Measurements from ENCODE around the gene NXPH2.
"Not testable (repeated sequence)": the region's sequence is repeated elsewhere in the genome, so short reads cannot be mapped to it uniquely, and the experiment has no call there.

The NXPH2 gene

DNA sequence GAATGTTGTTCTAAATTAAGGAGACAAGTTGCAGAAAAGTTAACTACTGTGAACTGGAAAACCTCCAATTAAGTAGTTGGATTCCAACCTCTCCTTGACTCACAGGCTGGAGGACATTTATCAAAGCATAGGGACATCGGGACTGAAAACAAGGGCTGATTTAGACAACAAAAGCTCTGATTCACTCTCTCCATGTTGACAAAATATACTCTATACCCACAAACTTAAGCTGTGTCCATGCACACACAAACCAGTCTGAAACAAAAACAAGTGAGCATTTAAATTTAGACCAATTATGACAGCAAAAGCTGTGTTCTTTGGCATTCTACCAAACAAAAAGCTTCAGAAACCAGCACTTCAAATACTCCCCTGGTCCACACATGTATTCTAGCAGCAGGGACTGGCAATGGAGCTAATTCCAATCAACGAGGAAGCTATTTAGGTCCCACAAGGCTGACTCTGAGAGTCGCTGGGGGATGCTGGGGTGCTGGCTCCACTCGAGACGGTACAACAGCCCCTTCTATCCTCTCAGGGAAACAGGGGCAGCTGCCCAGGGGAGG, 71.4 kb downstream of the NXPH2 start:
- peak; percentile 91 for DNase-seq

DNA sequence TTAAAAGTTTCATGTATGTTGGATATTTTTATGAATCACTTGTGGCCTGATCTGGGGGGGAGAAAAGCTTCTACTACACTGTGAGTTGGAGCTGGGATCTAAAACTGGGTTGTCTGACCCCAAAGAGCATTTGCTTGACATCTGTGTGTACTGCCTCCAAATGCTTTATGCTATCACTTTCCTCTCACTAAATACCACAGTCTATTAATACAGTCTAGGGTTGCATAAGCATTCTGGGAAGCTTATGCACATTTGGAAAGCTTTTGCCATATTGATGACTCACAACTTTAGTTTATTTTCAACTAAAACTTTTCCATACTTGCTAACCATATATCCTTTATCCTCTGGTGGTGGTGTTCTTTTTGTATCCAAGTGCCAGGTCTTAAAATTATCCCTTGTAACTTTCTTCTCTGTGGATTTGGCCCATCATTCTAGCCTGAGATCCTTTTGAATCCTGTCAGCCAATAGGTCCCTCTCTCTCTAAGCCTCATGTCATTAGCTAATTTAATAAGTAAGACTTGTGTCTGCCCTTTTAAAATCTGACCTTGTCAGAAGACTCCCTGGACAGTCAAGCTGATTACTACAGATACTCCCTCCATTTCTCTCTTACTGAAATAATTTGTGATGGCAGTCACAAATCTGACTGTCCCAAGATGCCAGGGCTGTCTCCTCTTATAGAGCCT, 72.7 kb downstream of the NXPH2 start:
- DNase-seq, result no peak

DNA sequence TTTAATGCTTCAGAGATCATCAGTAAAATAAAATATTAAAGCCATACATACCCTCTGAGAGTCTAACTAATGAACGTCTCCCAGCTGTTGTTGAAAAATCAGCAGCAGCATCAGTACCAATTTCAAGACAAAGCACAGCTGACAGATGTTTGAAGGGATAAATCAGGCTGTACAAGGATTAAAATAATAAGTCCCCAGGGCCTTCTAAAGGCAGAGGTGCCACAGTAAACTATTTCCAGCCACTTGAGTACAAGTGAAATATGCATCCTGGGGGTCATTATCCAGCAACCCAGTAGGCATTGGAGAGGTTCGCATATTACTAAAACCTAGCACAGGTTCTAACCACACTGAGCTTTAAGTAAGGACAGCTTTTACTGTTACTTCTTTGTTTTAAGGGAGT, 76.9 kb downstream of the NXPH2 start:
- no peak for DNase-seq

DNA sequence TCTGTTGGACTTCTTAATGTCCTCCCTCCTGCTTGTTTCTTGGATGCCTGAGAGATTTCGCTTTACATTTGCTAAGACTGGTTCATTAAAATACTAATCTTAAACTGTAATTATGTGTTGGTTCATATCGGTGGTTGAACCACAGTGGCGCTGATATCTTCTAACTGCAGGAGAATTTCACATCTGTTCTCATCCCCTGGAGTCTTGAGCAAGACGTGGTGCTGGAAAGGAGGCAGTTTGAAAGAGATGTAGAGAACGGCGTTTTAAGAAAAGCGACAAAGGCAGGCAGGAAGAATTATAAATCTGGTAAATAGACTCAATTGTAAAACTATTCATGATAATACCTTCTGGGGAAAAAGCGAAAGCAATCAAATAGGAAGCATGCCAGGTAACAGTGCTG, 79.5 kb downstream of the NXPH2 start:
- DNase-seq, result no peak

DNA sequence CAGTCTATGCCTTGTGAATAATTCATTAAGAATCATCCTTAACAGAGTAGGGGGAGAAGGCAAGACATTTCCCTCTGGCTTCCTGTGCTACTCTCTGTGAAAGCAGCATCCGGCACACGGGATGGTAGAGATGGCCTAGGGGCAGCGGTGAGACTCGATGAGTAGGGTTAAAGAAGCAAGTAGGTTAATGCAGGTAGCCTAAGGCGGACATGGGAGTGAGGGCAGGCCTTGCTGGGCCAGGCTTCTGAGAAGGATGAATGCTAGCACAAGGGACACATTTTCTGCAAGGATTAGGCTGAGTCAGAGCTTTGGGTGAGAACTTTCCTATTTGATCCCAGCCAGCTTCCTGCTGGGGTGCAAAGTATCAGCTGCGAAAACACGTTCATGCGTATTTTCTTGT, 80.8 kb downstream of the NXPH2 start:
- no peak for DNase-seq

DNA sequence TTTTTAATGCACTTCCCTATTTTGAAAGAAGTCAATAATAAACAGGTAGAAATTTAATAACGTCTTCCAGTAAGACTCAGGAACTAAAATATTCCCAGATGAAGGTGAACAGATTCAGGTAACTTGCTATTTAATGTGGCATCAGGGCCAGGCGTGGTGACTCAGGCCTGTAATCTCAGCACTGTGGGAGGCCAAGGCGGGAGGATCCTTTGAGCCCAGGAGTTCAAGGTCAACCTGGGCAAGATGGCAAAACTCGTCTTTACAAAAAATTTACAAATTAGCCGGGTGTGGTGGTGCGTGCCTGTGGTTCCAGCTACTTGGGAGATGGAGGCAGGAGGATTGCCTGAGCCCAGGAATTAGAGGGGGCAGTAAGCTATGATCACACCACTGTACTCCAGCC, 81.8 kb downstream of the NXPH2 start:
- DNase-seq, result no peak

DNA sequence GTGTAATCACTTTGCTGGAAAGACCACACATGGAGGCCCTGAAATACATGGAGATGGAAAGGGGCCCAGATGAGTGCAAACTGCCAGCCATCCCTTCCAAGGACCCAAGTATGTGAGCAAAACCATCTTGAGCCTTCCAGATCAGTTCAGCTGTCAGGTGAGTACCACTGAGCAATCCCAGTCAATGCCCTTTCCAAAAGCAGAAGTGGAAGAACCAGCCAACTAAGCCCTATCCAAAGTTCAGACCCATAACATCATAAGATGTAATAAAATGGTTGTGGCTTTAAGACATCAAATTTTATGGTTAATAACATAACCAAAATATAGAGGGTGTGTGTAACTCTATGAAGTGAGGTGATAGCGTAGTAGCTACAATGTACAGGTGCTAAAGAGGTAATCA, 88.5 kb downstream of the NXPH2 start:
- DNase-seq, result no peak

DNA sequence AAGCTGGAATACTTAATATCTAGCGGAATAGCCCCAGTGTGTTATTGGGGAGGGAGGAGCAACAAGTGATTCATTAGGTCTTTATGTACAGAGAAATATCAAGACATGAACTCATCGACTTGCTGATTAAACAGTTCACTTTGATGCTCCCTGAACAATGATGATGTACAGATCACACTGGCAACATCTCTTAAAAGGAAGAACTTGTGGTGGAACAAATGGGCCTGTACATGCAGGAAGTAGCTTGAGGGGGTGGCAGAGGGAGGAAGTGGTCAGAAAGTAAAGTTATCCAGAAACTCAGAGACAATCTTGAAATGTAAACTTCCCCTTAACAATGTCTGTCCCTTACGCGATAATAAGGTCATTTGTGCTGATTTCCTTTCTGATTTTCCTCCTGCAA, 90.5 kb downstream of the NXPH2 start:
- DNase-seq, result no peak

DNA sequence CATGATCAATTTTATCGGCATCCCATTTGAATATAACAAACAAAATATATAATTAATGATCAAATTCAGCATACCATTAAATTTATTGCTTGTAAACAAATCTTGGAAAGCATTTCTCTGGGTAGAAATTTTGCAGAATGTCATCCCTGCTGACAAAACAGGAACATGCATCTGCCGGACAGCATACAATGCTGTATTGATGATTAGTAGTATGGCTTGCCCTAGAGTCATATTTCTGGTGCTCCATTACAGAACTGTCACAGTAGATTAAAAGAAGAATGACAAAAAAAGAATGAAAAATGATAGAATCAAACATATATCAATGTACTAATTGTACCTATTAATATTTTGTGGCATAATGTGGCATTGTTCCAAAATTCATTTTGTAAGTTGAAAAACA, 98.0 kb downstream of the NXPH2 start:
- no peak for DNase-seq

DNA sequence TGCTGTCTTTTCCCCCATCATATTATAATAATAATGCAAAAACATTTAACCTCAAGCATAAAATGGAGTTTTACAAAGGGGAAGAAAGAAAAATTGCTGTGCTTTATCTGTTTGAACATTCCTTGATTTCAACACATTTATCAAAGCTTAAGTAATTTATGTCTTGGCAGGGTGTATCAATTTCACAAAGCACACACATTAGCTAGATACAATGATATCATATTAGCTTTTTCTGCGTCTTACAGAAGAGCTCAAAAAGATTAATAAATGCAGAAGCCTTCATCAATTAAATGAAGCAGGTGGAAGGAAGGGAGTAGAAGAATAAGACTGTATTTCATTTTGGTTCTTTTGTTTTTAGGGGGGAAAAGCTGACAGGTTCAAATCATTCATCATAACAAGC, 103.0 kb downstream of the NXPH2 start:
- DNase-seq, result no peak

DNA sequence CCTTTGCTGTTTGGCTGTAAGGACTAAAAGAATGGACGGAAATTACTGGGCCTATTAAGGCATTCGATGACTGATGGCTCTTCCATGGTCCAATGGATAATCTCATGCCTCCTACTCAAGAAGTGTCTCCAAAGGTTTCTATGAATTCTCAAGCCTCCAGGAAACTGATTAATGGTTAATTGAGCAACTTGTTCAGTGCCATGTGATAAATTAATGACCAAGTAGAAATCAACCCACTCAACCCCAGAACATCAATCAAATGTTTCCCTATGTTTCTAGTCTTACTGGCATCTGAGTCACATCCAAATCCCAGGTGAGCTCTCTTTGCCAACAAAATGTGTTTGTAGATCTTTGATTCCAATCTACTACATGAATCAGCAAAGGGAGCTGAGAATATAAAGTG, 103.6 kb downstream of the NXPH2 start:
- no peak for DNase-seq

DNA sequence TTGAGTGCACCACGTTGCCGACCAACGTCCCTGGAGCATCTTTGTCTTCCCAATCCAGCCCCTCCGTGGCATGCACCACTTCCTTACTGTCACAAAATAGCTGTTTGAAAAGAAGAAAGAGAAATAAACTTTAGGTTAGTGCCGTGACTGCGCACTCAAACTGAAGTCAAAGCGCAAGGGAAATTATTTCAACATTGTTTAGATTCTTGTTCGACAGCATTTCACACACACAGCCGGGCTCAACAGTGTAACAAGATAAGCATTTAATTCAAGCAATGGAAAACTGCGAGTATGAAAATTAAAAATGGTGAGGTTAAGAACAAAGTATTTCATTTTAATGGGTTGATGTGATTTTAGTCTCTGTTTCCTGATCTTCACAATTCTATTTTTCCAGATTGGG, 108.6 kb downstream of the NXPH2 start:
- no peak for DNase-seq

DNA sequence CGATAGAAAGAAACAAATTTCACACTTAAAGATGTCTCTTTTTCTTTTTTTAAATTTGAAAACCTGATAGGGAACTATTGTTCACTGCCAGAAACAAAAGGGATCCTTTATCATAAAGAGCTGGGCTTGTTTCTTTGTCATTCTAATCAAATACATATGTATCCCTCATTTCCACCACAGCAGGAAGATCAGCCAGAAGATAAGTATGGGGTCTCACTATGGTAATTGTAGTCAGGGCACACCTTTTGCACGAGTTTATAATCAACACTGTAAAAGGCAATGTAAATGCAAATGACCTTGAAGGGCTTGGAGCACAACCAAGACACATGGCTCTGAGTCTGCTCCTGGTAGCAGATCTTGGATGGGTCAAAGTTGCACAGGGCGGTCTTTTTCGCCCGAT, 109.5 kb downstream of the NXPH2 start:
- DNase-seq, result no peak

DNA sequence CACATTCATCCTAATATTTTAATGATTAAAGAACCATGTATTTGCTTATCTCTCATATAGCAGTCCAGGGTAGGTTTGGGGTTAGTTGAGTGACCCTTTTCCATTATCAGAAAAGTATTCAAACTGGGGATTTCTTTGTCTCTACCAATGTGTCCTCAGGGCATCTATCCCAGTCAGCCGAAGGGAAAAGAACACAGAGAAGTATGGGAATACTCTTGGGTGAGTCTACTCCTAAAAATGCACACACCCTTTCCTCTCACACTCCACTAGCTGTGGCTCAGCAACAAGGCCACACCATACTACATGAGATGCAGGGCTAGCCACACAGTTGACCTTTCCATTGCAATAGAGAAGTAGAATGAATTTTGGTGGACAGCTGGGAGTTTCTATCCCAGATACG, 114.3 kb downstream of the NXPH2 start:
- no peak for DNase-seq

DNA sequence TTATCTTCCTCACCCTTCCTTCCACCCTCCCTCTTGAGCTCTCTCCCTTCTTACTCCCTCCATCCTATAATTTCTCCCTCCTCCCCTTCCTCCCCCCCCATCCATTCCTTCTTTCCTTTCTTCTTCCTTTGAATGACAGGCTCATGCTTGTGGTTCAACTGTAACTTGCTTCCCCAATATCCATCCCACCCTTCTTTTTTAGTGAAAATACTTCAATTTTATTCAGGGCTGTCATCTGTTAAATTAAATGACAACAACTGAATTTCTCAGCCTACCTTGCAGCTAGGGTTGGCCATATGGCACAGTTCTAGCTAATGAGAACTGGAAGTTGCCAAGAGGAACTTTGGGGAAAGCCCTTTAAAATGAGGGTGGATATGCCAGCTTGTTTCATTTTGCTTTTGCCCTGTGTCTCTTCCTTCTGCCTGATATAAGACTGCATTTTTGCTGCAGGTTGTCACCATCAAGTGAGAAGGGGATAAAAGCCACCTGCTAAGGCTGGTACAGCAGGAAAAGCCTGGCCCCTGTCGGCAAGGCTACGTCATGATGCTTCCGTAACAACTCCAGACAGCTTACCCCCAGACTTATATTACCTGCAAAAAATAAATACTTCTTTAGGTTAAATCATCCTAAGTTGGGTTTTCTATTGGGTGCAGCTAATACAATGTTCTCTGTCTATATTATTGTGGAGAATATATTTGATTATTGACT, 121.8 kb downstream of the NXPH2 start:
- no peak for DNase-seq

DNA sequence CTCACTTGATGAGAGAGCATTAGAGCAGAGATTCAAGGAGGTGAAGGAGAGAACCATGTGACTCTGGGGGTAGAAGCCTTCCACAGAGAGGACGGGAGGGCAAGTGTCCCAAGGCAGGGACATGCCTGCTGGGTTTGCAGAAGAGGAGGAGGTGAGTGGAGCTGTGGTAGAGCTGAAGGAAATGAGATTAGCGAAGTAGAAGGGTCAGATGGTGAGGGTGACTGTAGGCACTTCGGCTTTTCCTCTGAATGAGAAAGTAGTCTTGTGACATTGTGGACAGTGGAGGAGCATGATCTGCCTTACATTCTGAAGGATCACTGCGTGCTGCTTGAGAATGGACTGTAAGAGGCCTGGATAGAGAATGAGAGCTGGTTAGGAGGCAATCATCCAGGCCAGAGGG, 126.0 kb downstream of the NXPH2 start:
- no peak for DNase-seq

DNA sequence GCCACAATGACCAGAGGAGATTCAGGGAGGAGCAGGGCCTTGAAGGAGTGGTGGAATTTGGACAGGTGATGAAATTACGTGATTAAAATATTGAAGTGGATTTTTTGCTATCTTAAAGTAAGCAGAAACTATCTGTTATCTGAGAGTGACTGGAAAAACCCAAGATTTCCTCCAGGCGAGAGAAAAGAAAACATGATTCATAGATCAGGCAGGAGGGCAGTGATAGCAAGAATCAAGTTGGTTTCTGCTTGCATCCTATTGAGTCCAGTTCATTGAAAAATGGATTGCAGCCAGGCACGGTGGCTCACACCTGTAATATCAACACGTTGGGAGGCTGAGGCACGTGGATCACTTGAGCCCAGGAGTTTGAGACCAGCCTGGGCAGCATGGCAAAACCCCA, 127.8 kb downstream of the NXPH2 start:
- DNase-seq, result no peak

DNA sequence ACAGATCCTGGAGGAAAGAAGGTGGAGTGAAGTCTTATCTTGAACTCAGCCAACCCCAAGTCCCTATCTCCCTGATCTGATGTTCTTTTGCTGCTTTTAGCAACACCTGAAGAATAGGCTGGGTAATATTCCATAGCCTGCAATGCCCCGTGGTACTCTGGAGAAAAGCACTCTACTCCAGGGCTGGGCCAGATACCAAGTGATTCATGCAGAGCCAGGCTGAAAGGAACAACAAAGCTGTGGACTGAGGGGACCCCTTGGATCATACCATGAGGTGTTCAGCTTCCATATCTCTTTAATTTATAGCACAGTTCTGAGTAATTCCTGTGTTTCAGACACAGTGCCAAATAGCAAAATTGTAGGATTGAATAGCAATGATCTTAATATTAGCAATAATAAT, 130.6 kb downstream of the NXPH2 start:
- no peak for DNase-seq

DNA sequence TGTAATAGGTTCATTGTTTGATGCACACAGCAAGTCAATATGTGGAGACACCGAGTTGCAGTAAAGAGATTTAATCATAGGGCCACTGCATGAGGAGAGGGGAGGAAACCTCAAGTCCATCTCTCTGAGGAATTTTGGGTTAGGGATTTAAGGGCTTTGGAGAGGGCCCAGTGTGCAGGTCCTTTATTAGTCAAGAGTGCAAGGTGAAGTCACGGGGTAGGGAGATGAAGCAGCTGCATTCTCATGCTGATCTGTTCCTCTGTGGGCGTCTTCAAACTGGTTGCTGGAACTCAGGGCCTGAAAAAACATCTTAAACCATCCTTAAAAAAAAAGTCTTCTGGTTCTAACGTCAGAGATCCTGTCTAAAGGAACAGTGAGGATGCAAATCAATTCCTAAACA, 131.6 kb downstream of the NXPH2 start:
- DNase-seq, result no peak

DNA sequence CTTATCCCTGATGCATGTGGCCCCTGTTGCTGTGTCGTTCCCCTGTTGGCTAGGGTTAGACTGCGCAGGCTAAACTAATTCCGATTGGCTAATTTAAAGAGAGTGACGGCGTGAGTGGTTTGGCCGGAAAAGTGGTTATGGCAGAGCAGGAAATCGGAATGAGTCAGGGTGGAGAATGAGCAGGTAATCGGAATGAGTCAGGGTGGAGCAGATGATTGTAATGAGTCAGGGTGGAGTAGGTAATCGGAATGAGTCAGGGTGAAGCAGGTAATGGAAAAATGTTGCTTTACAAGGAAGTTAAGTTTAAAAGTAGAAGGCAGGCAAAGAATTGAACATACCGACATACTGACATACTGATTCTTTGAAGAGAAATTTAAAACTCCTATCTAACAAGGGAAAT, 135.4 kb downstream of the NXPH2 start:
- DNase-seq, result not testable (repeated sequence)

DNA sequence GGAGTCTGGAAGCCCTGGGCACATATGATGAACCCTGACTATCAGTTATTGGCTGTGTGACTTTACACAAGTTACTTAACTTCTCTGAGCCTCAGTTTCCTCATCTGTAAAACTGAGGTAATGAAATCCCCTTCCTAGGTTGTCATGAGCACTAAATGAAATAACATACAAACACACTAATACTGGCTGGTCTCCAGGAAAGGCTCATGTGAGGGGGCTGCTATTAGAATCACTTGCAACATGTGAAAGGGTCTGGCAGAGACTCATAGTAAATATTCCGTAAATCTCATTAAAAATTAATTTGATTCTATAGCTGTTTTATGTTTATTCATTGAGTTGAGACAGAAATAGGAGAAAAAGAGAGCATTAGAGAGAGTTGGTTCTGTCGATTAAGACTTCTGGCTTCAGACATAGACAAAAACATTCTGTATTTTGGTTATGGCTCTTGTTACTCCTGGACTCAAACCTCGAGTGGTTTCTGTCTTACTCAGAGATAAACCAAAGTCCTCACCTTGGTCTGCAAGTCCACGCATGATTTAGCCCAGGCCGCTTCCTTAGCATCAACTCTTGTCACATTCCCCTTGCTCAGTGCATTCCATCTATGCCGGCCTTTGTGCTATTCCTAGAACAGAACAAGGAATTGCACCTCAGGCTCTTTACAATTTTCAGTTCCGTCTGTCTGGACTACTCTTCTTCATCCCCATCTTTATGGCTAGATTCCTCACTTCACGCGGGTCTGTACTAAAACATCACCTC, 139.1 kb downstream of the NXPH2 start:
- DNase-seq, result no peak

DNA sequence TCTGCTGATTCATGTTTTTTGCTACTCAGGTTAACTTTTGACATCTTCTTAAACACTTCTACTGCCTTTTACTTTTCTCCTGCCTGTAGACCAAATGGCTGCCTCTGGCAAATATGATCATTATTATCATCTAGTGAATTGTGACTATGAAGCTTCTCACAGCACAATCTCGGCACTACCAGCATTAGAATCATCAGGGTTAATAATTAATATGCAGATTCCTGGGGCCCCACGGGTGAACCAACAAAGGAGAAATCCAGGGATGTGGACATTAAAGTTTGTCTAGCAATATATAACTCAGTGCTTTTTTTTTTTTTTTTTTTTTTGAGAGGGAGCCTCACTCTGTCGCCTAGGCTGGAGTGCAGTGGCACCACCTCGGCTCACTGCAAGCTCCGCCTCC, 142.5 kb downstream of the NXPH2 start:
- DNase-seq, result no peak

DNA sequence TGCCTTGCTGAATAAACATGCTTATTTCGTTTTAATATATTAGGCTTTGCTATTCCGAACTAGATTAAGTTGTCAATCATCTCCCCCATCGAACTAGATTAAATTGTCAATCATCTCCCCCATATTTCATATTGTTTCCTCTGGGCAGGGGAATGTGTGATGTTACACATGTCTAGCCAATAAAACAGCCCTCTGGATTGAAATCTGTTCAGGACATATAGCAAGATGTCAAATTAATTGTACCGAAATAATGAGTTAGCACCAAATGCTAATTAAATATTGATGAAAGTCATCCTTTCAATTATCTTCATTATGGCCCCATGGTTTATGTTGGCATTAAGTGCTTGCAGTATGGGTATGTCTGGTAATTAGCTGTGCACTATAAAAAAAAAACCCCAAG, 143.1 kb downstream of the NXPH2 start:
- DNase-seq, result no peak

DNA sequence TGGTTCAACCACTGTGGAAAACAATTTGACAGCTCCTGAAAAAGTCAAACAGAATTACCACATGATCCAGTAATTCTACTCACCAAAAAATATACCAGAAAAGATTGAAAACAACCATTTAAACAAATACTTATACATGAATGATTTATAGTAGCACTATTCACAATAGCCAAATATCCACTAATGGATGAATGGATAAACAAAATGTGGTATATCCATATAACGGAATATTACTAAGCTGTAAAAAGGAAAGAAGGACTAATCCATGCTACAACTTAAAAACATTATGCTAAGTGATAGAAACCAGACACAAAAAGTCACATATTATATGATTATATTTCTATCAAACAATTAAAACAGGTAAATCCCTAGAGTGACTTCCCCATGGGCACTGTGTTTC, 147.1 kb downstream of the NXPH2 start:
- no peak for DNase-seq

All from COR-L47 (cell line).